K562 (cell line): ENCODE results near the gene AGFG1.

Experiments
- CREB1 ChIP-seq, 2 experiments: sonication (generic) in 1 of 2; formaldehyde crosslinking in 1 of 2; IDR thresholded peaks; 2 replicates each; pipeline versions ENCODE4 v1.6.1 to v1.8.0; 2012 to 2022; ENCODE audit warnings: inconsistent platforms in 1 of 2, mild to moderate bottlenecking in 1 of 2, missing genetic modification reagents in 1 of 2, moderate library complexity in 1 of 2
- EZH2 ChIP-seq: IDR thresholded peaks from 2 replicates; pipeline ENCODE4 v1.6.1; 2012; ENCODE audit warnings: low read depth, mild to moderate bottlenecking, inconsistent platforms, low read length, borderline replicate concordance
- NCOA1 ChIP-seq: fragments of 450-650 bp; IDR thresholded peaks from 2 replicates; pipeline ENCODE4 v1.6.1; 2016; ENCODE audit warnings: low read depth
- ZNF586 ChIP-seq: fragments of 450-650 bp; formaldehyde crosslinking; conservative IDR thresholded peaks from 2 replicates; pipeline ENCODE4 v1.4.0; 2020; ENCODE audit warnings: mild to moderate bottlenecking, moderate library complexity
- TF ChIP-seq, protein P1 (sequence below), 2 experiments: fragments of 450-650 bp in 1 of 2; sonication (generic) in 1 of 2; formaldehyde crosslinking; conservative IDR thresholded peaks; 2 replicates each; pipeline versions ENCODE4 v1.4.0 to v1.8.1; 2020 to 2022; ENCODE audit warnings: mild to moderate bottlenecking in 1 of 2, missing genetic modification reagents in 1 of 2
- TF ChIP-seq, protein P2 (sequence below): fragments of 250-450 bp; sonication (Bioruptor Pico); IDR thresholded peaks from 2 replicates; pipeline ENCODE4 v1.5.0; 2022; ENCODE audit warnings: mild to moderate bottlenecking
- TF ChIP-seq, protein P3 (sequence below): sonication (generic); formaldehyde crosslinking; IDR thresholded peaks from 2 replicates; pipeline ENCODE4 v1.8.0; 2022; ENCODE audit warnings: mild to moderate bottlenecking, low read depth, missing genetic modification reagents
- TF ChIP-seq, protein P4 (sequence below), 2 experiments: fragments of 450-650 bp; formaldehyde crosslinking in 1 of 2; IDR thresholded peaks; 2 replicates each; pipeline versions ENCODE4 v1.4.0 to v1.6.1; 2014 to 2020; ENCODE audit warnings: mild to moderate bottlenecking in 2 of 2, borderline replicate concordance in 1 of 2, low read depth in 1 of 2
- TF ChIP-seq, protein P5 (sequence below): sonication (generic); formaldehyde crosslinking; IDR thresholded peaks from 2 replicates; pipeline ENCODE4 v1.9.0; 2022; ENCODE audit warnings: mild to moderate bottlenecking, missing genetic modification reagents
- TF ChIP-seq, protein P6 (sequence below): fragments of 450-650 bp; IDR thresholded peaks from 2 replicates; pipeline ENCODE4 v1.6.1; 2018; ENCODE audit not compliant: partially characterized antibody

DNA sequence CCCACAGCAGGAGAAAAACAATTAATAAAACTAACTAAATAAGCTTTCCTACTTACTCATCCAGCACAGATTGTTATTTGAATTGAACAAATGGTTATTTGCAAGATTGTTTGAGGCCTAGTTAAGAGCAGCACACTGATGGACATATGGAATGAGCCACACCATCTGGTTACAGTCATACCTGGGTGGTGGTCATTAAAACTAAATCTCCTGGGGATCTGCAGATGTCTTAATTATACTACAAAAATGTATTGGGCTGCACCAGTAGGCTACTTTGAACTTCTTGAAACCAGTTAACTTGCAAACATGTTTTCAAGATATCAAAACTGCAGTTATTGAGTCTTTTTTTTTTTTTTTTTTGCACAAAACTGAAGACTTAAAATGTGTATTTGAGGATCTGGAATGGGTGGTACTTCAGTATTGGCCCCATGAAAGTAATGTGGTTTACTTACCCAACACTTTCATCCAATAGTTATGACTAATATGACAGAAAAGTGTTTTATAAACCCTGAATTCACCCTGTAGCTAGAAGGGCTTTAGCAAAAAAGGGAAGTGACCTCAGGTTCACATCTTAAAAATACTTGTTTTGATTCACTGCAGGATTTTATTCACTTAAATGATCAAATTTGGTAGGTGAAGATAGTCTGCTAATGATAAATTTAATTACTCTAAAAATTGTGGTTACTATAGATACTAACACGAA is 10.8 kb downstream of the AGFG1 start:
- TF ChIP-seq, protein P1, sequence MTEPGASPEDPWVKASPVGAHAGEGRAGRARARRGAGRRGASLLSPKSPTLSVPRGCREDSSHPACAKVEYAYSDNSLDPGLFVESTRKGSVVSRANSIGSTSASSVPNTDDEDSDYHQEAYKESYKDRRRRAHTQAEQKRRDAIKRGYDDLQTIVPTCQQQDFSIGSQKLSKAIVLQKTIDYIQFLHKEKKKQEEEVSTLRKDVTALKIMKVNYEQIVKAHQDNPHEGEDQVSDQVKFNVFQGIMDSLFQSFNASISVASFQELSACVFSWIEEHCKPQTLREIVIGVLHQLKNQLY (CRISPR knock-in tag; conservative IDR thresholded peaks at IDR 0.05), result no peak
- TF ChIP-seq, protein P2, sequence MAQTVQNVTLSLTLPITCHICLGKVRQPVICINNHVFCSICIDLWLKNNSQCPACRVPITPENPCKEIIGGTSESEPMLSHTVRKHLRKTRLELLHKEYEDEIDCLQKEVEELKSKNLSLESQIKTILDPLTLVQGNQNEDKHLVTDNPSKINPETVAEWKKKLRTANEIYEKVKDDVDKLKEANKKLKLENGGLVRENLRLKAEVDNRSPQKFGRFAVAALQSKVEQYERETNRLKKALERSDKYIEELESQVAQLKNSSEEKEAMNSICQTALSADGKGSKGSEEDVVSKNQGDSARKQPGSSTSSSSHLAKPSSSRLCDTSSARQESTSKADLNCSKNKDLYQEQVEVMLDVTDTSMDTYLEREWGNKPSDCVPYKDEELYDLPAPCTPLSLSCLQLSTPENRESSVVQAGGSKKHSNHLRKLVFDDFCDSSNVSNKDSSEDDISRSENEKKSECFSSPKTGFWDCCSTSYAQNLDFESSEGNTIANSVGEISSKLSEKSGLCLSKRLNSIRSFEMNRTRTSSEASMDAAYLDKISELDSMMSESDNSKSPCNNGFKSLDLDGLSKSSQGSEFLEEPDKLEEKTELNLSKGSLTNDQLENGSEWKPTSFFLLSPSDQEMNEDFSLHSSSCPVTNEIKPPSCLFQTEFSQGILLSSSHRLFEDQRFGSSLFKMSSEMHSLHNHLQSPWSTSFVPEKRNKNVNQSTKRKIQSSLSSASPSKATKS (CRISPR knock-in tag), result no peak
- TF ChIP-seq ZNF586 (CRISPR knock-in tag), result no peak
- no peak for TF ChIP-seq EZH2
- TF ChIP-seq NCOA1, result no peak
- TF ChIP-seq, protein P3, sequence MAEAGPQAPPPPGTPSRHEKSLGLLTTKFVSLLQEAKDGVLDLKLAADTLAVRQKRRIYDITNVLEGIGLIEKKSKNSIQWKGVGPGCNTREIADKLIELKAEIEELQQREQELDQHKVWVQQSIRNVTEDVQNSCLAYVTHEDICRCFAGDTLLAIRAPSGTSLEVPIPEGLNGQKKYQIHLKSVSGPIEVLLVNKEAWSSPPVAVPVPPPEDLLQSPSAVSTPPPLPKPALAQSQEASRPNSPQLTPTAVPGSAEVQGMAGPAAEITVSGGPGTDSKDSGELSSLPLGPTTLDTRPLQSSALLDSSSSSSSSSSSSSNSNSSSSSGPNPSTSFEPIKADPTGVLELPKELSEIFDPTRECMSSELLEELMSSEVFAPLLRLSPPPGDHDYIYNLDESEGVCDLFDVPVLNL (CRISPR knock-in tag), result no peak
- TF ChIP-seq, protein P4, sequence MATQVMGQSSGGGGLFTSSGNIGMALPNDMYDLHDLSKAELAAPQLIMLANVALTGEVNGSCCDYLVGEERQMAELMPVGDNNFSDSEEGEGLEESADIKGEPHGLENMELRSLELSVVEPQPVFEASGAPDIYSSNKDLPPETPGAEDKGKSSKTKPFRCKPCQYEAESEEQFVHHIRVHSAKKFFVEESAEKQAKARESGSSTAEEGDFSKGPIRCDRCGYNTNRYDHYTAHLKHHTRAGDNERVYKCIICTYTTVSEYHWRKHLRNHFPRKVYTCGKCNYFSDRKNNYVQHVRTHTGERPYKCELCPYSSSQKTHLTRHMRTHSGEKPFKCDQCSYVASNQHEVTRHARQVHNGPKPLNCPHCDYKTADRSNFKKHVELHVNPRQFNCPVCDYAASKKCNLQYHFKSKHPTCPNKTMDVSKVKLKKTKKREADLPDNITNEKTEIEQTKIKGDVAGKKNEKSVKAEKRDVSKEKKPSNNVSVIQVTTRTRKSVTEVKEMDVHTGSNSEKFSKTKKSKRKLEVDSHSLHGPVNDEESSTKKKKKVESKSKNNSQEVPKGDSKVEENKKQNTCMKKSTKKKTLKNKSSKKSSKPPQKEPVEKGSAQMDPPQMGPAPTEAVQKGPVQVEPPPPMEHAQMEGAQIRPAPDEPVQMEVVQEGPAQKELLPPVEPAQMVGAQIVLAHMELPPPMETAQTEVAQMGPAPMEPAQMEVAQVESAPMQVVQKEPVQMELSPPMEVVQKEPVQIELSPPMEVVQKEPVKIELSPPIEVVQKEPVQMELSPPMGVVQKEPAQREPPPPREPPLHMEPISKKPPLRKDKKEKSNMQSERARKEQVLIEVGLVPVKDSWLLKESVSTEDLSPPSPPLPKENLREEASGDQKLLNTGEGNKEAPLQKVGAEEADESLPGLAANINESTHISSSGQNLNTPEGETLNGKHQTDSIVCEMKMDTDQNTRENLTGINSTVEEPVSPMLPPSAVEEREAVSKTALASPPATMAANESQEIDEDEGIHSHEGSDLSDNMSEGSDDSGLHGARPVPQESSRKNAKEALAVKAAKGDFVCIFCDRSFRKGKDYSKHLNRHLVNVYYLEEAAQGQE (IDR thresholded peaks at IDR 0.05; ENCODE audit: borderline replicate concordance), result no peak
- TF ChIP-seq, protein P4 (CRISPR knock-in tag; IDR thresholded peaks at IDR 0.05; ENCODE audit: low read depth), result no peak
- TF ChIP-seq CREB1 (IDR thresholded peaks at IDR 0.05), result no peak
- TF ChIP-seq CREB1 (CRISPR knock-in tag; IDR thresholded peaks at IDR 0.05), result no peak
- TF ChIP-seq, protein P5, sequence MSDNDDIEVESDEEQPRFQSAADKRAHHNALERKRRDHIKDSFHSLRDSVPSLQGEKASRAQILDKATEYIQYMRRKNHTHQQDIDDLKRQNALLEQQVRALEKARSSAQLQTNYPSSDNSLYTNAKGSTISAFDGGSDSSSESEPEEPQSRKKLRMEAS (CRISPR knock-in tag), result no peak
- TF ChIP-seq, protein P6, sequence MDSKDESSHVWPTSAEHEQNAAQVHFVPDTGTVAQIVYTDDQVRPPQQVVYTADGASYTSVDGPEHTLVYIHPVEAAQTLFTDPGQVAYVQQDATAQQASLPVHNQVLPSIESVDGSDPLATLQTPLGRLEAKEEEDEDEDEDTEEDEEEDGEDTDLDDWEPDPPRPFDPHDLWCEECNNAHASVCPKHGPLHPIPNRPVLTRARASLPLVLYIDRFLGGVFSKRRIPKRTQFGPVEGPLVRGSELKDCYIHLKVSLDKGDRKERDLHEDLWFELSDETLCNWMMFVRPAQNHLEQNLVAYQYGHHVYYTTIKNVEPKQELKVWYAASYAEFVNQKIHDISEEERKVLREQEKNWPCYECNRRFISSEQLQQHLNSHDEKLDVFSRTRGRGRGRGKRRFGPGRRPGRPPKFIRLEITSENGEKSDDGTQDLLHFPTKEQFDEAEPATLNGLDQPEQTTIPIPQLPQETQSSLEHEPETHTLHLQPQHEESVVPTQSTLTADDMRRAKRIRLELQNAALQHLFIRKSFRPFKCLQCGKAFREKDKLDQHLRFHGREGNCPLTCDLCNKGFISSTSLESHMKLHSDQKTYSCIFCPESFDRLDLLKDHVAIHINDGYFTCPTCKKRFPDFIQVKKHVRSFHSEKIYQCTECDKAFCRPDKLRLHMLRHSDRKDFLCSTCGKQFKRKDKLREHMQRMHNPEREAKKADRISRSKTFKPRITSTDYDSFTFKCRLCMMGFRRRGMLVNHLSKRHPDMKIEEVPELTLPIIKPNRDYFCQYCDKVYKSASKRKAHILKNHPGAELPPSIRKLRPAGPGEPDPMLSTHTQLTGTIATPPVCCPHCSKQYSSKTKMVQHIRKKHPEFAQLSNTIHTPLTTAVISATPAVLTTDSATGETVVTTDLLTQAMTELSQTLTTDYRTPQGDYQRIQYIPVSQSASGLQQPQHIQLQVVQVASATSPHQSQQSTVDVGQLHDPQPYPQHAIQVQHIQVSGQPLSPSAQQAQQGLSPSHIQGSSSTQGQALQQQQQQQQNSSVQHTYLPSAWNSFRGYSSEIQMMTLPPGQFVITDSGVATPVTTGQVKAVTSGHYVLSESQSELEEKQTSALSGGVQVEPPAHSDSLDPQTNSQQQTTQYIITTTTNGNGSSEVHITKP, result no peak
